Stimulated activated CD4-positive, alpha-beta T cell treated with anti-CD3 and anti-CD28 coated beads, Interleukin-12 subunit alpha, Interleukin-12 subunit beta, amount 100 ng/mL, for 48 hours (primary cell): Measurements from ENCODE around the gene TEX22.

Source experiments
- DNase-seq, 3 donors: peaks; one replicate each; pipeline ENCODE4 v3.0.0-alpha.2; 2020; ENCODE audit warnings: low read depth in 2 of 3, low spot score in 1 of 3

The TEX22 gene

DNA sequence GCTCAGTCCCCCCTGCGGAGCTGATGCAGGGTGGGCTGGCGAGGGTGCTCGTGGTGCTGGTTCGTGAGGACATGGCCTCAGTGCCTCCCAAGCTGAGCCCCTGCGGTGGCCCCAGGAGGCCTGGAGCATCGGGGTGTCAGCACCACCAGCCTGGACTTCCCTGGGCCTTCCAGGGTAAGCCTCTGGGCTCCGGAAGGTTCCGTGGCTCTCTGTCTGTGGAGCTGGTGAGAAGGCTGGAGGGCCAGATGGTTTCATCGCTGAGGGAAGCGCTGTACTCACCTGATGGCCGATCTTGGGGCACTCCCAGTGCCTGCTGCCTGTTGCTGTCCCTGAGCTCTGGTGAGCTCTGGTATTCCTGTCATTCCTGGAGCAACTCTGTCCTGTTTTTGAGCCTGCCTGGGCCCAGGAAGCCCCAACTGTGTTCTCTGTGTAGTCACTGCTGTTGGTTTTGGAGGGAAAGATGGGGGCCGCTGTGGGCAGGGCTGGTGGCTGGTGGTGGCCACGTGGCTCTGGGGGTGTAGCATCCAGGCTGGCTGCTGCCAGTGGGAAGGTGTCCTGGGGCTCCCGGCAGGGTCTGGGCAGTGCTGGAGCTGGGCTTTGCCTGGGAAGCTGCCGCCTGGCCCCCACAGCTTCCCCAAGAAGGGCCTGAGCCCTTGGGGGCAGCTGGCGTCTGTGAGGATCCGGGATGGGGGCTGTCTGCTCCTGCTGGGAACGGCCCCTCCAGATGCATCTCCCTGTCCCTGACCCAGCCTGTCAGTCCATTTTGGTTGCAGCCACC, 39.6 kb downstream of the TEX22 start:
- DNase-seq: no peak

GRCh38 chr14:105439179-105439578, 40.8 kb downstream of the TEX22 start:
- DNase-seq: no peak

- no peak for DNase-seq
Measured at GRCh38 chr14:105439710-105440553, 41.6 kb downstream of the TEX22 start.

GRCh38 chr14:105440554-105440900, 42.2 kb downstream of the TEX22 start:
- no peak for DNase-seq

GRCh38 chr14:105440992-105441391, 42.7 kb downstream of the TEX22 start:
- DNase-seq: no peak

DNA sequence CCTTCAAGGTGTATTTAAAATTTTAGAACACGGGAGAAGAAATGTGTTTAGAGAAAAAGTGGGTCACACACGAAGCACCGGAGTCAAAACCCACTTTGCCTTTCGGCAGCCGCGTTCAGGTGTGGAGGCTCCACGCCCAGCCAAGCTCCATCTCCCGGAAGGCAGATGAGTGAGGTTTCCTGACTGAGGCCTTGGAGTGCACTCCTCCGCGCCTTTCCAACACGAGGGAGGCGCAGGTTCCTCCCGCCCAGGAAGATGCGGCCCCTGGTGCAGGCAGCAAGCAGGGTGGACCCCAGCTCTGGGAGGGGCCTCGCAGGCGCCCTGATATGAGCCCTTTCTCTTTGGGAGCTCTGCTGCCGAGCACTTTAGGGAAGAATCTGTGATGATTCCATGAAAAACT, 43.8 kb downstream of the TEX22 start:
- DNase-seq: no peak

GRCh38 chr14:105442834-105443233, 44.5 kb downstream of the TEX22 start:
- DNase-seq: no peak

- DNase-seq: no peak
Measured at GRCh38 chr14:105444859-105445258, 46.5 kb downstream of the TEX22 start.

GRCh38 chr14:105445290-105445689, 47.0 kb downstream of the TEX22 start:
- DNase-seq: no peak

DNA sequence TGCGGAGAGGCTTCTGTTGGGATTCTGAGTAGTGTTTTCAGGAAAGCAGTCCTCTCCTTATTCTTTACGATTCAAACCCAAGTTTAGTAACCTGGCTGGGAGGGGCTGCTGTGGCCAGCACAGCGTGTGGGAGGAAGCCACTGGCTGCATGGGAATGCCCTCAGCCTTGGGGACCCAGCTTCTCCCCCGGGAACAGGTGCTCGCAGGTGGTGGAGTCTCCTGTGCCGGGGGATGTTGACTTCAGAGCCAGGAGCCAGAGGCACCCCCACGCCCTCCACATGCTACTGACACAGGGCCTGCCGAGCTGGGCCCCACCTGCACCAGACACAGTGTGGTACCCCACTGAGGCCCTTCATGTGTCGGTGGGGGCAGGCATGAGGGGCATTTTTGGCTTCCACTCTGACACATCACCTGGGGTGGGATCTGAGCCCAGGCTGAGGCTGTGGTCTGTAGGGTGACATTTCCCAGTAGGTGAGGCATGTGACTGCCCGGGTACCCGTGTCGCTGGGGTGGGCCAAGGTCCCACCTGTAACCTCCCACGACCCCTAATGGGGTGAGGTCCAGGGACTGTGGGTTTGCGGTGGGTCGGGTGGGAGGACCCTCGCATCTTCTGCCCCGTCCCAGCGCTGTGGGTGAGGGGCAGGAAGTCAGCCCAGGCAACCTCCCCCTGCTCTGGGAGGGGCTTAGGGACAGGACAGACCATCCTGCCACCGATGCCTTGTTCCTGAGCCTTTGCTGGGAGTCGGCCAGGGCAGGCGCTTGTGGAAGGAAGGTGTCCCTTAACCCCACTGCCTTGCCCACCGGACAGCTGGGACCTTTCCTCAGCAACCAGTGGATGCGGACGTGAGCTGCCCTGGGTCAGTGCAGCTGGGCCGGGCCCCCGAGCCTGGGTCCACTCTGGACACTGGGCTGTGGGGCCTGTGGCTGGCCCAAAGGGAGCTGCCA, 47.8 kb downstream of the TEX22 start:
- DNase-seq: no peak

- DNase-seq: no peak
Measured at GRCh38 chr14:105446971-105447370, 48.6 kb downstream of the TEX22 start.

GRCh38 chr14:105447651-105448640, 49.6 kb downstream of the TEX22 start:
- no peak for DNase-seq

DNA sequence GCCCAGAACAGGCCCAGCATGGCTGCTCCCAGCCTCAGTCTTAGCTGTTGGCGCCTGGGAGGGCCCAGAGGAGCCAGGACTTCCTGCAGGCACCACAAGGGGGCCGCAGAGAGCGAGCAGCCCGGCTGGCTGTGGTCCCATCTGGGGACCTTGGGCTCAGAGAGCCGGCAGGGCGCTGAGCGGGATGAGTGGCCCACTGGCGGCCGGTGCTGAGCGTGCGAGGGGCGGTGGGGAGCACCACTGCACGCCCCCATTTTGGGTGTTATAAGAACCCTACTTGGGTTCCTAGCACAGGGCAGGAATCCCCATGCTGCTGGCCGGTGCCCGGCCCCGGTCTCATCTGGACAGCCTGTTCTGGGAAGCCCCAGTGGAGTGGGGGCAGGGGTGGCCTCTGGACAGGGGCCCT, 50.4 kb downstream of the TEX22 start:
- peak; percentile 25 to 47 (median 44) for DNase-seq

- no peak for DNase-seq
Measured at GRCh38 chr14:105449276-105450122, 51.2 kb downstream of the TEX22 start.

DNA sequence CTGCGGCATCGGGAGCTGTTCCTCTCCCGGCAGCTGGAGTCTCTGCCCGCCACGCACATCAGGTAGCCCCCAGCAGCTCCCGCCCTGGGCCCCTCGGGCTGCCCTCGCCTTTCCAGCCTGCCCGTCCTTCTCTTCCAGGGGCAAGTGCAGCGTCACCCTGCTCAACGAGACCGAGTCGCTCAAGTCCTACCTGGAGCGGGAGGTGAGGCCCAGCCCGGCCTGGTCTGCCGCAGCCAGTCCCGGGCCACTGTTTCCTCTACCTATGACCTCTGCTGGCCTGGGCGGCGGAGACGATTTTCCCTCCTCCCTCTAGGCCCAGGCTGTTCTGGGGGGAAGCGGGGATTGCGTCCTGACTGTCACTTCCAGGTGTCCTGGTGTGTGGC, 51.8 kb downstream of the TEX22 start:
- no peak for DNase-seq

DNA sequence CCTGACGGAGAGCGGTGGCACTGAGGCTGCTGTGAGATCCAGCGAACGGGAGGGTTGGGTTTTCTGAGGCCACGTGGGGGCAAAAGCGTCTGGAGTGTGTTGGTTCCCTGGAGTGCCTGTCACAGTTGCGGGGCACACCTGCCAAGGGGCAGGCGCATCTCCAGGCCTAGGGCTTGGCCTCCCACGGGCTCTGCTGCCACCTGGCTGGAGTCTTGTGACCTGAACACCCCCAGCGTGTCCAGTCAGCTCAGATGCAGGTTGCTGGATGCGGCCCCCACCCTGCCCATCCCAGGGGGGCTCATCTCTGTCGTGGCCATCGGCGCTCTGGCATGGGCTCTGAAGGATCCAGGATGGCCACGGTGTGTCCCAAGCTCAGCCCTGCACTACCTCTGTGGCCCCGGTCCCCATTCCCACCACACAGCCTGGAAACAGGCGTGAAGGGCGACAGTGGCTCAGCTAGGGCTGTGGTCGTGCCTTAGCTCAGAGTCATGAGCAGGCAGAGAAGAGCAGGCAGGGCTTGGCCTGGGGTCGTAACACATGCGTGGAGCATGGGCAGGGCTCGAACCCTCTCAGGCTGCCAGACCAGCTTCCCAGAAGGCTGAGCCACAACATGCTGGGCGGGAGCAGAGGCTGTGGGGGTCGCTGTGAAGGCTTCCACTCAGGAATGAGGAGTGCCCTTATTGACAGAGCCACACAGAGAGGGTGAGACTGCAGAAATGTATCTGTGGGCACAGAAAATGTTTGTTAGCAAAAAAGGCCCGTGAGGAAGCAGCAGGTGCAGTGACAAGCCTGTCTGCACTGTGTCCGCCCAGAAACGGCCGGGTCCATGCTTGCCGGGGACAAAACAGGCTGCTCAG, 52.8 kb downstream of the TEX22 start:
- no peak for DNase-seq

- no peak for DNase-seq
Measured at GRCh38 chr14:105452963-105453362, 54.6 kb downstream of the TEX22 start.

DNA sequence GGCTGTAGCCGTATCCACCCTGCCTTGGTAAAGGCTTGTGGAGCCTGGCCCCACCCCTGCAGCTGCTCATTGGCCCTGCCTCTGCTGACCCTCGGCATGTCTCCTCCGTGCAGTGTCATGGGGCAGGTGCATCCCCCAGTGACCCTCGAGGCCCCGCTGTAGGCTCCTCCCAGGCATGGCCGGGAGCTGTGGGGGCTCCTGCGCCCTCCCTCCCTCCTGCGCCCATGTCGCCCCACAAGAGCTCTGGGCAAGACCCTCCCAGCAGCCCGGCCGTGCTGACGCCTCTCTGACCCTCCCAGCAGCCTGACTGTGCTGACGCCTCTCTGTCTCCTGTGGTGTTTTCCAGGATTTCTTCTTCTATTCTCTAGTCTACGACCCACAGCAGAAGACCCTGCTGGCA, 55.5 kb downstream of the TEX22 start:
- DNase-seq: no peak
